ENCODE results near the gene WDR3. TPM values are rescaled to one million over a fixed set of nuclear protein-coding genes. Genes with fewer than 3 reads are reported as not detected.
A peak's percentile ranks its signal among the peaks of the same experiment; 100 is the strongest.

WDR3 gene
- total RNA-seq, 2 experiments from 2014 or later: 45.2 to 49.6 TPM

DNA sequence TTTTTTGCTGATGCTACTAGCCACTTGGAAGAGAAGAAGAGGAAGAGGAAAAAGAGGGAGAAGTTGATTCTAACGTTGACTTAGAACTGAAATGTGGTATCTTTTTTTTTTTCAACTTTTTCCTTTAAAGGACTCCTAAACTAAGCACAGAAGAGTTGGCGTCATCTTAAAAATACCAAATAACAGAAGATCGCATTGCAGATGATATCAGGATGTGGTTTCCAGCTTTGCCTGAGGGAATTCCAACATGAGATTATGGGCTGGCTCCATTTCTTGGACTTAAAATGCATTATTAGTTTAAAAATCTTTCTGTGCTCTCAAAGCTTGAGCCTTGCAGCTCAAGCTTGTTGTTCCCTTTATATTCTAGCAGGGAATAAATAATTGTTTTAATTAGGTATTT, 29.8 kb downstream of the WDR3 start:
- intact Hi-C loops (cut with micrococcal nuclease): no loop called here
- no peak overlapping the region for H3K27ac Mint-ChIP-seq
- H3K4me3 Mint-ChIP-seq: no peak overlapping the region
- CTCF ChIA-PET: no interaction called here
- no peak for DNase-seq
- no peaks in the 10 kb centered on the region for H3K9me3 Mint-ChIP-seq
- H3K36me3 Mint-ChIP-seq (ENCODE audit: low read depth): peaks cover 36% of the 10 kb centered on the region
- H3K4me1 Mint-ChIP-seq (ENCODE audit: low read depth): peaks cover 13% of the 10 kb centered on the region
- H3K27me3 Mint-ChIP-seq (ENCODE audit: low read depth): no peaks in the 10 kb centered on the region

GRCh38 chr1:117964290-117965038, 34.9 kb downstream of the WDR3 start:
- H3K4me1 Mint-ChIP-seq (ENCODE audit: low read depth): peaks cover 27% of the 10 kb centered on the region
- H3K9me3 Mint-ChIP-seq: no peaks in the 10 kb centered on the region
- intact Hi-C loops (cut with micrococcal nuclease): loop anchor here (2.0 kb wide), 1 partner anchor 36 kb away; the partner anchor contains the start of genes GDAP2 and WDR3
- no peaks in the 10 kb centered on the region for H3K27me3 Mint-ChIP-seq (ENCODE audit: low read depth)
- no peak overlapping the region for H3K4me3 Mint-ChIP-seq
- no peak for DNase-seq
- H3K36me3 Mint-ChIP-seq (ENCODE audit: low read depth): peaks cover 19% of the 10 kb centered on the region
- H3K27ac Mint-ChIP-seq: peak overlapping the region; percentile 50
- CTCF ChIA-PET: no interaction called here

DNA sequence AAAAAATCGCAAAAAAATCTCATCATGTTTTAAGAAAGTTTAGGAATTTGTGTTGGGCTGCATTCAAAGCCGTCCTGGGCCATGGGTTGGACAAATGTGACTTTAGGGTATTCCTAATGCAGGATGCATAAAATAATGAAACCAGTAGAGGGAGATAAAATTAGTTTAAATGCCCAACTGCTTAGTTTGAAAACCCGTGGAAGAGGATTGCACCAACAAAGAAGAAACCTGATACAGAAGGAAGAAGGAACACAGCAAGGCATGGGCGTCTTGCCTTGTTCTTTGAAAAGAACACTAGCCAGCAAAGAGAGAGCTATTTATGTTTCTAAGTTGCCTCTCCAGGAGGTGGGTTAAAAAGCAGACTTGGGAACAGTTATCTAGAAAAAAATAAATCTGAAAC, 37.9 kb downstream of the WDR3 start:
- Mint-ChIP-seq H3K27me3 (ENCODE audit: low read depth) (no peaks in the 10 kb centered on the region), H3K4me3 (no peak overlapping the region), H3K4me1 (ENCODE audit: low read depth) (peaks cover 27% of the 10 kb centered on the region), H3K36me3 (ENCODE audit: low read depth) (peaks cover 10% of the 10 kb centered on the region), H3K9me3 (no peaks in the 10 kb centered on the region), H3K27ac (no peak overlapping the region)
- DNase-seq: no peak
- intact Hi-C loops (cut with micrococcal nuclease): no loop called here
- CTCF ChIA-PET: no interaction called here

GRCh38 chr1:117967881-117968280, 38.3 kb downstream of the WDR3 start:
- no peak for DNase-seq
- Mint-ChIP-seq H3K36me3 (ENCODE audit: low read depth) (peaks cover 10% of the 10 kb centered on the region), H3K9me3 (no peaks in the 10 kb centered on the region), H3K27ac (no peak overlapping the region), H3K4me1 (ENCODE audit: low read depth) (peaks cover 26% of the 10 kb centered on the region), H3K4me3 (no peak overlapping the region), H3K27me3 (ENCODE audit: low read depth) (no peaks in the 10 kb centered on the region)
- CTCF ChIA-PET: no interaction called here
- intact Hi-C loops (cut with micrococcal nuclease): no loop called here

GRCh38 chr1:117970252-117970651, 40.7 kb downstream of the WDR3 start:
- intact Hi-C loops (cut with micrococcal nuclease): no loop called here
- H3K36me3 Mint-ChIP-seq (ENCODE audit: low read depth): peaks cover 6% of the 10 kb centered on the region
- CTCF ChIA-PET: no interaction called here
- no peak overlapping the region for H3K27ac Mint-ChIP-seq
- no peak for DNase-seq
- no peaks in the 10 kb centered on the region for H3K9me3 Mint-ChIP-seq
- no peak overlapping the region for H3K4me3 Mint-ChIP-seq
- peaks cover 5% of the 10 kb centered on the region for H3K4me1 Mint-ChIP-seq (ENCODE audit: low read depth)
- H3K27me3 Mint-ChIP-seq (ENCODE audit: low read depth): peaks cover 4% of the 10 kb centered on the region

- CTCF ChIA-PET: no interaction called here
- Mint-ChIP-seq H3K9me3 (no peaks in the 10 kb centered on the region), H3K27me3 (ENCODE audit: low read depth) (peaks cover 7% of the 10 kb centered on the region), H3K4me3 (no peak overlapping the region), H3K36me3 (ENCODE audit: low read depth) (no peaks in the 10 kb centered on the region), H3K27ac (no peak overlapping the region), H3K4me1 (ENCODE audit: low read depth) (peaks cover 3% of the 10 kb centered on the region)
- DNase-seq: no peak
- intact Hi-C loops (cut with micrococcal nuclease): no loop called here
Observed at GRCh38 chr1:117971777-117972176, 42.2 kb downstream of the WDR3 start.

GRCh38 chr1:117976381-117976780, 46.8 kb downstream of the WDR3 start:
- Mint-ChIP-seq H3K4me3 (no peak overlapping the region), H3K9me3 (no peaks in the 10 kb centered on the region), H3K27me3 (ENCODE audit: low read depth) (peaks cover 7% of the 10 kb centered on the region), H3K36me3 (ENCODE audit: low read depth) (no peaks in the 10 kb centered on the region), H3K27ac (no peak overlapping the region), H3K4me1 (ENCODE audit: low read depth) (no peaks in the 10 kb centered on the region)
- CTCF ChIA-PET: no interaction called here
- intact Hi-C loops (cut with micrococcal nuclease): no loop called here
- no peak for DNase-seq

DNA sequence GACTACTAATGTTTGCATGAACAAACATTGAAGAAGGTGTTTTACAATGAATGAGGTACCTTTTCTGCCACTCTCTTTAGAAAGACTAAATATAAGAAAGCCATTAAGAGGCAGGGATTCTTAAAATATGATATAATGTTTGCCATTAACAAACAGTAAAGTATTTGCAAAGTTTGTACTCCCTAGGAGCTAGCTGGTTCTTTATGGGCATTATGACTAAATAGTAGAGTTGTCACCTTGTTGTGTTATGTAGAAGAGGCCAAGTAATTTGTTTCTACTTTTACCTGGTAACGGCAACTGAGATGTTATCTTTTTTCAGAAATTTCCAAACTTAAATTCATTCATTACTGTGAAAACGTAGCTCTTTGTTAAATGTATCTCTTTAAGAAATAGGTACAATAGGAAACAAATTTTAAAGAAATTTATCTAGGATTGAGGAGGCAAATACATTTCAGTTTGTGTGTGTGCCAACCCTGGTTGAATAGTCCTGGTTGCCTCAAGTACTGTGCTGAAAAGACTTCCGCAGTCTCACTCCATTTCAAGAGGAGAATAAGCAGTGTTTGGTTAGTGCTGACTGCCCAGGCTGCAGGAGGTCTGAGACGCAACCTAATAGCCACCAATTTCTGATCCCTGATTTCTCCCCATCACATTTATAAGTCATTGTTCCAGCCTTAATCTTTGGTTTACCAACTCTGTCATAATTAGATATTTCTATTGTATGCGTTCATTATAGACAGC, 52.1 kb downstream of the WDR3 start:
- intact Hi-C loops (cut with micrococcal nuclease): no loop called here
- no peaks in the 10 kb centered on the region for H3K9me3 Mint-ChIP-seq
- peaks cover 15% of the 10 kb centered on the region for H3K27me3 Mint-ChIP-seq (ENCODE audit: low read depth)
- H3K4me3 Mint-ChIP-seq: no peak overlapping the region
- DNase-seq: no peak
- H3K4me1 Mint-ChIP-seq (ENCODE audit: low read depth): no peaks in the 10 kb centered on the region
- CTCF ChIA-PET: no interaction called here
- H3K36me3 Mint-ChIP-seq (ENCODE audit: low read depth): no peaks in the 10 kb centered on the region
- no peak overlapping the region for H3K27ac Mint-ChIP-seq

GRCh38 chr1:117985239-117985638, 55.7 kb downstream of the WDR3 start:
- intact Hi-C loops (cut with micrococcal nuclease): no loop called here
- CTCF ChIA-PET: no interaction called here
- H3K4me3 Mint-ChIP-seq: no peak overlapping the region
- H3K27ac Mint-ChIP-seq: no peak overlapping the region
- peaks cover 19% of the 10 kb centered on the region for H3K27me3 Mint-ChIP-seq (ENCODE audit: low read depth)
- H3K4me1 Mint-ChIP-seq (ENCODE audit: low read depth): no peaks in the 10 kb centered on the region
- H3K36me3 Mint-ChIP-seq (ENCODE audit: low read depth): no peaks in the 10 kb centered on the region
- DNase-seq: no peak
- H3K9me3 Mint-ChIP-seq: no peaks in the 10 kb centered on the region

DNA sequence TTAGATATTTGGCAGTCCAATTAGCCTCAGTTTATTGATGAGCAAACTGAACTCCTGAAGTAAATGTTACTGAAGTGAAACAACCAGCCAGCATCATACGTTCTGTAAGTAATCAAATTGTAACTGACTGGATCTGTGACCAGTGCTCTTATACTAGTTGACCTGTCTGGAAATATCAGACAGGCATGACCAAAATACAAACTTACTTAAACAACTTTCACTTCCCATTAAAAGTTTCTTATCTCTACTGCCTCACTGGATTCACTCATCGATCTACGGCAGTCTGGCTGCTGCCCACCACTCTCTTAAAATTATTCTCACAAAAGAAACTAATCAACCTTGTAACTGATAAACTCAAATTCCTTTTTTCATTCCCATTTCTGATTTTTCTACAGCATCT, 56.4 kb downstream of the WDR3 start:
- Mint-ChIP-seq H3K36me3 (ENCODE audit: low read depth) (no peaks in the 10 kb centered on the region), H3K9me3 (no peaks in the 10 kb centered on the region), H3K27me3 (ENCODE audit: low read depth) (peaks cover 19% of the 10 kb centered on the region), H3K4me3 (no peak overlapping the region), H3K27ac (no peak overlapping the region), H3K4me1 (ENCODE audit: low read depth) (no peaks in the 10 kb centered on the region)
- no peak for DNase-seq
- CTCF ChIA-PET: no interaction called here
- intact Hi-C loops (cut with micrococcal nuclease): no loop called here

GRCh38 chr1:118004312-118004711, 74.8 kb downstream of the WDR3 start:
- peaks cover 10% of the 10 kb centered on the region for H3K27me3 Mint-ChIP-seq (ENCODE audit: low read depth)
- H3K36me3 Mint-ChIP-seq (ENCODE audit: low read depth): no peaks in the 10 kb centered on the region
- intact Hi-C loops (cut with micrococcal nuclease): loop anchor here (5.0 kb wide), 1 partner anchor 182 kb away; no protein-coding TSS in a partner anchor
- no peak for DNase-seq
- CTCF ChIA-PET: no interaction called here
- H3K4me3 Mint-ChIP-seq: no peak overlapping the region
- peaks cover 4% of the 10 kb centered on the region for H3K9me3 Mint-ChIP-seq
- no peak overlapping the region for H3K27ac Mint-ChIP-seq
- H3K4me1 Mint-ChIP-seq (ENCODE audit: low read depth): no peaks in the 10 kb centered on the region

DNA sequence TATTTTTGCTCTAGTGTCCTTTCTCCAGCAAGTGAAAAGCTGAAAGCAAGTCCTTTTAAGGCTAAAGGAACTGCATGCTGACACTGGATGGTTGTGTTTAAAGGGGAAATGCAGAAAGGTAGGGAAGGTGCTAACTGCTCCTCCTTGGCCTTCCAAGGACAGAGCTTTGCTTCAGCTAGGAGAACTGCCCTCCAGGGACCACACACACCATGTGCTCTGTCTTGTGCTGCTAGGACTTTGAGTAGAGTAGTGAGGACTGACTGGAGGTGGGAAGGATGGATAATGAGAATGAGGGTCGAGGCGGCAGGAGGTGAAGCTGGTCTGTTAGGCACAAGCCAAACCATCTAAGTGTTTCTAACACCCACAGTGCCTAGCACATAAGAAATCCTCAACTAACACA, 77.9 kb downstream of the WDR3 start:
- Mint-ChIP-seq H3K9me3 (peaks cover 2% of the 10 kb centered on the region), H3K27ac (no peak overlapping the region), H3K4me1 (ENCODE audit: low read depth) (no peaks in the 10 kb centered on the region), H3K36me3 (ENCODE audit: low read depth) (no peaks in the 10 kb centered on the region), H3K4me3 (no peak overlapping the region), H3K27me3 (ENCODE audit: low read depth) (peaks cover 4% of the 10 kb centered on the region)
- DNase-seq: no peak
- intact Hi-C loops (cut with micrococcal nuclease): no loop called here
- CTCF ChIA-PET: no interaction called here

- Mint-ChIP-seq H3K4me1 (ENCODE audit: low read depth) (no peaks in the 10 kb centered on the region), H3K4me3 (no peak overlapping the region), H3K27ac (no peak overlapping the region), H3K36me3 (ENCODE audit: low read depth) (no peaks in the 10 kb centered on the region), H3K9me3 (no peaks in the 10 kb centered on the region), H3K27me3 (ENCODE audit: low read depth) (peaks cover 4% of the 10 kb centered on the region)
- DNase-seq: no peak
- intact Hi-C loops (cut with micrococcal nuclease): no loop called here
- CTCF ChIA-PET: no interaction called here
Observed at GRCh38 chr1:118008011-118008410, 78.5 kb downstream of the WDR3 start.

All from activated naive CD4-positive, alpha-beta T cell treated with anti-CD3 and anti-CD28 coated beads for 36 hours (primary cell).